Esophagus muscularis mucosa (tissue), 4 donors: Measurements from ENCODE around the gene CTAG1B. TPM values are rescaled to one million over a fixed set of nuclear protein-coding genes. Genes with fewer than 3 reads are reported as not detected.
"Not testable (repeated sequence)": the region's sequence is repeated elsewhere in the genome, so short reads cannot be mapped to it uniquely, and the experiment has no call there.

Experiments
- DNase-seq: peaks from one replicate; pipeline ENCODE4 v3.0.0-alpha.2; 2017; ENCODE audit errors: extremely low spot score
- H3K27ac ChIP-seq, 4 donors: fragments of 200-600 bp; sonication (generic); replicated peaks in 1 of 4; 1 replicate in 3 of 4; 2 replicates in 1 of 4; pipeline ENCODE4 v1.5.1; 2016 to 2019; ENCODE audit warnings: mild to moderate bottlenecking in 1 of 4
- H3K27me3 ChIP-seq, 4 donors: fragments of 200-600 bp; sonication (generic); one replicate each; pipeline versions ENCODE4 v1.5.1 to v1.6.0; 2016 to 2019
- H3K36me3 ChIP-seq, 4 donors: fragments of 200-600 bp; sonication (generic); one replicate each; pipeline ENCODE4 v1.5.1; 2016 to 2019
- H3K4me1 ChIP-seq, 4 donors: fragments of 200-600 bp; sonication (generic); one replicate each; pipeline ENCODE4 v1.5.1; 2016 to 2019
- H3K4me3 ChIP-seq, 4 donors: fragments of 200-600 bp; sonication (generic); 1 replicate in 2 of 4; 2 replicates in 2 of 4; pipeline ENCODE4 v1.5.1; 2016 to 2019; ENCODE audit warnings: mild to moderate bottlenecking in 4 of 4, moderate library complexity in 1 of 4
- H3K9me3 ChIP-seq, 4 donors: fragments of 200-600 bp; sonication (generic); 1 replicate in 3 of 4; 2 replicates in 1 of 4; pipeline ENCODE4 v1.5.1; 2016 to 2019
- EP300 ChIP-seq: sonication (generic); formaldehyde crosslinking; IDR thresholded peaks from one replicate; pipeline ENCODE4 v1.6.1; 2017; ENCODE audit warnings: antibody characterized with exemption
- POLR2A ChIP-seq: fragments of 450-650 bp; IDR thresholded peaks from one replicate; pipeline ENCODE4 v1.6.1; 2017; ENCODE audit warnings: antibody characterized with exemption, moderate library complexity, mild to moderate bottlenecking, low read depth
- POLR2AphosphoS5 ChIP-seq, 2 donors: sonication (generic); formaldehyde crosslinking; IDR thresholded peaks; one replicate each; pipeline ENCODE4 v1.6.1; 2017; ENCODE audit warnings: antibody characterized with exemption in 2 of 2
- WGBS: methylation state at CpG from one replicate; pipeline ENCODE4 v1.1.5; 2018; 5-methylcytosine and 5-hydroxymethylcytosine counted together
- intact Hi-C: fragments of 100-400 bp; cut with DNase I; formaldehyde crosslinking; loops from one replicate; pipeline ENCODE4 v1.15.1; 2023
- total RNA-seq, 4 donors: library from RNA; depleted of rRNA; stranded (reverse); fragments of >200 nt; gene quantifications; one replicate each; pipeline versions ENCODE4 v1.1.0 to v1.2.1, GENCODE V29; 2016
- TF ChIP-seq, protein P1 (sequence below), 3 experiments: fragments of 200-600 bp in 2 of 3; fragments of 450-650 bp in 1 of 3; sonication (generic) in 2 of 3; IDR thresholded peaks; one replicate each; pipeline ENCODE4 v1.5.1; 2017 to 2019; ENCODE audit warnings: antibody characterized with exemption in 3 of 3, mild to moderate bottlenecking in 2 of 3, moderate library complexity in 1 of 3

CTAG1B gene
- total RNA-seq = not detected

DNA sequence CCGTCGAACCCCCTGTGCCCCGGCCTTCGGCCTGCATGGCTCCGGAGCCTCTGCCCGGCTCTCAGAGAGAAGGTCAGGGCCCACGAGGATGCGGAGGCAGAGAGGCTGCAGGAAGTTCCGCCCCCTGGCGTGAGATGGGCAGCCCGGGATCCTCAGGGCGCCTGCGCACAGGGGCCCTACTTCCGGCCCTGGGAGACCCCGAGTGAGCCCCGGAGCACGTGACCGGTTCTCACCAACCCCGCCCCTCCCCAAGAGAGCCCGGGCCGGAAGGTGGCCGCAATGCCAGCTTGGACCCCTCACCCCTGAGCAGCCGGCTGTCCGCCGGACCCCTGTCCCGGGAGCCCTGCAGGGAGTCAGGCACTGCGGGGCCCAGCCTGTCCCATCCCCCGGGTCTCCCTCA lies at the start of gene CTAG1B:
TSS of gene CTAG1B (minus strand) at position 101 of the 400 bp plus-strand sequence. CDS start at position 37, 64 bp downstream.
- intact Hi-C loops, H3K27me3 ChIP-seq, H3K4me3 ChIP-seq, H3K9me3 ChIP-seq, H3K27ac ChIP-seq, H3K36me3 ChIP-seq, DNase-seq, H3K4me1 ChIP-seq: not testable (repeated sequence)
- no CpG with 5 or more reads among the region's 28 CpGs for WGBS

DNA sequence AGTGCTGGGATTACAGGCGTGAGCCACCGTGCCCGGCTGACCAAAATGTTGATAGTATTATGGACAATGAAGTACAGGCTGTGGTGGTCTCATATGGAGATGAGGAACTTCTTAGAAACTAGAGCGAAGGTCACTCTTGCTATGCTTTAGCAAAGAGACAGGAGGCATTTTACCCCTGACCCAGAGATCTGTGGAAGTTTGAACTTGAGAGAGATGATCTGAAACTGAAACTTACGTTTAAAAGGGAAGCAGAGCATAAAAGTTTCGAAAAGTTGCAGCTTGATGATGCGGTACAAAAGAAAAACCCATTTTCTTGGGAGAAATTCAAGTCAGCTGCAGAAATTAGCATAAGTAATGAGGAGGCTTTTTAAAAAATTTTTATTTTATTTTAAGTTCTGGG lies 42.8 kb upstream of the CTAG1B start:
- no peak overlapping the region for H3K27ac ChIP-seq

DNA sequence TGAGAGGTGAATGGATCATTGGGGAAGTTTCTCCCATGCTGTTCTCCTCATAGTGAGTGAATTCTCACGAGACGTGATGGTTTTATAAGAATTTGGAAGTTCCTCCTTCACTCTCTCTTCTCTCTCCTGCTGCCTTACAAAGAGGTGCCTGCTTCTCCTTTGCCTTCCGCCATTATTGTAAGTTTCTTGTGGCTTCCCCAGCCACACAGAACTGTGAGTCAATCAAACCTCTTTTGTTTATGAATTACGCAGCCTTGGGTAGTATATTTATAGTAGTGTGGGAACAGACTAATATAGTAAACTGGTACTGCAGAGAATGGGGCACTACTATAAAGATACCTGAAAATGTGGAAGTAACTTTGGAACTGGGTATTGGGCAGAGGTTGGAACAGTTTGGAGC lies 42.1 kb upstream of the CTAG1B start:
- 70% methylated on average over 4 of the region's 4 CpGs for WGBS
- DNase-seq = no peak
- Histone ChIP-seq H3K36me3 (no peaks in the 10 kb centered on the region), H3K9me3 (no peaks in the 10 kb centered on the region), H3K4me1 (no peaks in the 10 kb centered on the region), H3K27me3 (no peaks in the 10 kb centered on the region), H3K4me3 (no peak overlapping the region), H3K27ac (no peak overlapping the region)
- intact Hi-C loops = no loop called here
- TF ChIP-seq, protein P1, sequence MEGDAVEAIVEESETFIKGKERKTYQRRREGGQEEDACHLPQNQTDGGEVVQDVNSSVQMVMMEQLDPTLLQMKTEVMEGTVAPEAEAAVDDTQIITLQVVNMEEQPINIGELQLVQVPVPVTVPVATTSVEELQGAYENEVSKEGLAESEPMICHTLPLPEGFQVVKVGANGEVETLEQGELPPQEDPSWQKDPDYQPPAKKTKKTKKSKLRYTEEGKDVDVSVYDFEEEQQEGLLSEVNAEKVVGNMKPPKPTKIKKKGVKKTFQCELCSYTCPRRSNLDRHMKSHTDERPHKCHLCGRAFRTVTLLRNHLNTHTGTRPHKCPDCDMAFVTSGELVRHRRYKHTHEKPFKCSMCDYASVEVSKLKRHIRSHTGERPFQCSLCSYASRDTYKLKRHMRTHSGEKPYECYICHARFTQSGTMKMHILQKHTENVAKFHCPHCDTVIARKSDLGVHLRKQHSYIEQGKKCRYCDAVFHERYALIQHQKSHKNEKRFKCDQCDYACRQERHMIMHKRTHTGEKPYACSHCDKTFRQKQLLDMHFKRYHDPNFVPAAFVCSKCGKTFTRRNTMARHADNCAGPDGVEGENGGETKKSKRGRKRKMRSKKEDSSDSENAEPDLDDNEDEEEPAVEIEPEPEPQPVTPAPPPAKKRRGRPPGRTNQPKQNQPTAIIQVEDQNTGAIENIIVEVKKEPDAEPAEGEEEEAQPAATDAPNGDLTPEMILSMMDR (IDR thresholded peaks at IDR 0.05) = no peak

More for the DNA sequence above, 42.8 kb upstream of the CTAG1B start:
- Histone ChIP-seq H3K4me1 (no peaks in the 10 kb centered on the region), H3K4me3 (no peak overlapping the region), H3K27me3 (no peaks in the 10 kb centered on the region), H3K9me3 (no peaks in the 10 kb centered on the region), H3K36me3 (no peaks in the 10 kb centered on the region)
- intact Hi-C loops = no loop called here
- no peak for TF ChIP-seq POLR2A
- TF ChIP-seq, protein P1 (IDR thresholded peaks at IDR 0.05) = no peak
- no peak for TF ChIP-seq EP300
- TF ChIP-seq POLR2AphosphoS5 (IDR thresholded peaks at IDR 0.05) = no peak
- WGBS = 77% methylated on average over 7 of the region's 7 CpGs
- DNase-seq = no peak

DNA sequence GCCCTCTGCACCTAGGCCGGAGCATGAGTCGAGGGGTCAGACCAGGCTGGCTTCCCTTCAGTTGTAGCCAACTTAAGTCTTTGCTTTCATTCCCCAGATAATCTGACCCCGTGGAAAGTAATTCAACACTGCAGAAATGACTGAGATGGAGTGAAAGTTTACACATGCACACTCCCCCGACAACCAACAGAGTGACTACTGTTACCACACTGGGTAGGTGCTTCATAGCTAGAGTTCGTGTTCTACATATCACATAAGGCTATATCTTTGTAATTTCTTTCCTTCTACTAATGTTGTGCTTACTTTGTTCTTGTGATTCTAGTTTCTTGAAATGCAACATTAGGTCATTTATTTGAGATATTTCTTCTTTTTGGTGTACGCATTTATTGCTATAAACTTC lies 41.5 kb upstream of the CTAG1B start:
- TF ChIP-seq, protein P1 (IDR thresholded peaks at IDR 0.05) = no peak
- TF ChIP-seq POLR2AphosphoS5 (IDR thresholded peaks at IDR 0.05) = no peak
- TF ChIP-seq EP300 = no peak
- TF ChIP-seq POLR2A = no peak
- H3K4me3 ChIP-seq = no peak overlapping the region
- H3K27me3 ChIP-seq = no peaks in the 10 kb centered on the region
- 77% methylated on average over 6 of the region's 6 CpGs for WGBS
- no peak for DNase-seq
- no peak overlapping the region for H3K27ac ChIP-seq
- no peaks in the 10 kb centered on the region for H3K36me3 ChIP-seq
- no peaks in the 10 kb centered on the region for H3K4me1 ChIP-seq
- H3K9me3 ChIP-seq = no peaks in the 10 kb centered on the region
- intact Hi-C loops = no loop called here

DNA sequence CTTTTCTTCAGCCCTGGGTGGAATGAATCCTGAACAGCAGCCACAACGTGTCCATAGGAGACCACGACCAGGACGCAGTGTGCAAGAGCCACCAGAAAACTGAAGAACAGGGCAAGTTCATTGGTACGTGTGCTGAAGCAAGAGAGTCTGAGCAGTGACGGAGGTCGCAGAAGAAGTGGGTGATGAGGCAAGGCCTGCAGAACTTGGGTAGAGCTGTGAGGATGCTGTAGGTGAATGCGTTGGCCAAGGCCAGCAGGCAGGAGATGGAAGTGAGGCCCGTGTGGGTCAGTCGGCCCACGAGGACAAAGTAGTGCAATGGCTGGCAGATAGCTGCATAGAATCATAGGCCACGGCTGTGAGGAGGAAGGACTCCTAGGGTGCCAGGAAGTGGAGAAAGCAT lies 39.9 kb upstream of the CTAG1B start:
- 84% methylated on average over 11 of the region's 11 CpGs for WGBS
- no peaks in the 10 kb centered on the region for H3K4me1 ChIP-seq
- H3K27me3 ChIP-seq = no peaks in the 10 kb centered on the region
- H3K27ac ChIP-seq = no peak overlapping the region
- no peaks in the 10 kb centered on the region for H3K9me3 ChIP-seq
- intact Hi-C loops = no loop called here
- no peak overlapping the region for H3K4me3 ChIP-seq
- no peak for DNase-seq
- no peak for TF ChIP-seq EP300
- TF ChIP-seq POLR2A = no peak
- no peak for TF ChIP-seq POLR2AphosphoS5 (IDR thresholded peaks at IDR 0.05)
- TF ChIP-seq, protein P1 (IDR thresholded peaks at IDR 0.05) = no peak
- H3K36me3 ChIP-seq = no peaks in the 10 kb centered on the region
